C4-2B (cell line): ENCODE measurements around the gene FAM76B.

Experiments used
- ZFX ChIP-seq: fragments of 450-650 bp; IDR thresholded peaks from 2 replicates; pipeline ENCODE4 v1.6.1; 2017
- TF ChIP-seq, protein P1 (sequence below): fragments of 450-650 bp; conservative IDR thresholded peaks from 2 replicates; pipeline ENCODE4 v1.5.1; 2017; ENCODE audit warnings: mild to moderate bottlenecking

DNA sequence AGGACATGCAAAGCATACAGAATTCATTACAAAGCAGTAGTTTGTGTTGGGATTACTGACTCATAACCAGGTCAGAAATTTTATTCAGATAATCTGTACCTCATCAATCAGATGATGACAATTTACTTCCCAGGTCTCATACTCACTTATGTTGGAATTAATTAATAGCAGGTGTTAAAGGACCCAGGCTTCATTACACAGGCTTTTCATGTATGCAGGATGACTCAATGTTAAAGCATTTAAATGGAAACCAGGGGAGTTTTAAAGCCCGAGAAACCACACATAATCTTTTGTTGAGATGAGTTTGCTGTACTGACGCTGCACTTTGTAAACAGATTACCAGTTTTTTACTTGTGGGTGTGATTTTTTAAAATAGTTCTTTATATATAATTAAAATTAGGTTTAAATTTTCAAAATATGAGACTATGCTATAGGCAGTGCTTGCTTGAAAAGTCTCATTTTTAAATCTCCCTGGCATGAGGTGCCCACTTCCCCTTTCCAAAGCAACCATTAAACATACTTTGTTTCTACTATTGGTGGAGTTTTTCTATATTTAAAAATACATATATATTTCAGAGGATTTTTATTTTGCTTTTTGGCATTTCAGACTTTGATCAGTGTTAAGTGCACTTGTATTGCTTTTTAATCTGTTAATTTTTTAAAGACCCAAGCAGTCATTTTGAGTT, 41.8 kb upstream of the FAM76B start:
- TF ChIP-seq, protein P1, sequence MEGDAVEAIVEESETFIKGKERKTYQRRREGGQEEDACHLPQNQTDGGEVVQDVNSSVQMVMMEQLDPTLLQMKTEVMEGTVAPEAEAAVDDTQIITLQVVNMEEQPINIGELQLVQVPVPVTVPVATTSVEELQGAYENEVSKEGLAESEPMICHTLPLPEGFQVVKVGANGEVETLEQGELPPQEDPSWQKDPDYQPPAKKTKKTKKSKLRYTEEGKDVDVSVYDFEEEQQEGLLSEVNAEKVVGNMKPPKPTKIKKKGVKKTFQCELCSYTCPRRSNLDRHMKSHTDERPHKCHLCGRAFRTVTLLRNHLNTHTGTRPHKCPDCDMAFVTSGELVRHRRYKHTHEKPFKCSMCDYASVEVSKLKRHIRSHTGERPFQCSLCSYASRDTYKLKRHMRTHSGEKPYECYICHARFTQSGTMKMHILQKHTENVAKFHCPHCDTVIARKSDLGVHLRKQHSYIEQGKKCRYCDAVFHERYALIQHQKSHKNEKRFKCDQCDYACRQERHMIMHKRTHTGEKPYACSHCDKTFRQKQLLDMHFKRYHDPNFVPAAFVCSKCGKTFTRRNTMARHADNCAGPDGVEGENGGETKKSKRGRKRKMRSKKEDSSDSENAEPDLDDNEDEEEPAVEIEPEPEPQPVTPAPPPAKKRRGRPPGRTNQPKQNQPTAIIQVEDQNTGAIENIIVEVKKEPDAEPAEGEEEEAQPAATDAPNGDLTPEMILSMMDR: no peak
- no peak for TF ChIP-seq ZFX
